ENCODE measurements around the gene OSBPL6. TPM values are rescaled to one million over a fixed set of nuclear protein-coding genes. Genes with fewer than 3 reads are reported as not detected.

OSBPL6 gene
- total RNA-seq, 1 donor = 6.5 TPM

DNA sequence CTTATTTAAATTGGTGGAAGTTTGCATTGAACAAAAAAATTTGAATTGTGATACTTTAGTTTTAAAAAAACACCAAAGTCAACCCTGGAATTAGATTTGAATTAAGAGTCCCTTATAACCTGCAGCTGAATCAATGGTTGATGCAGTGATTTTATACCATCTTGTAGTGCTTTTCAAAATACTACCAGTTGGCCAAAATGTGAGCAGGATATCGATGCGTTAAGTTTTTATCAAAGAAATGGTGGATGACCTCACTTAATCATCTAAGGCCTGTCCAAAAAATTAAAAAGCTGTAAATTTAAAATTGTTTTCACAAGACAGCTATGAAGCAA lies 48.2 kb downstream of the OSBPL6 start:
- H3K4me3 ChIP-seq (ENCODE audit: low read depth, low read length) = no peak overlapping the region
- TF ChIP-seq, protein P1, sequence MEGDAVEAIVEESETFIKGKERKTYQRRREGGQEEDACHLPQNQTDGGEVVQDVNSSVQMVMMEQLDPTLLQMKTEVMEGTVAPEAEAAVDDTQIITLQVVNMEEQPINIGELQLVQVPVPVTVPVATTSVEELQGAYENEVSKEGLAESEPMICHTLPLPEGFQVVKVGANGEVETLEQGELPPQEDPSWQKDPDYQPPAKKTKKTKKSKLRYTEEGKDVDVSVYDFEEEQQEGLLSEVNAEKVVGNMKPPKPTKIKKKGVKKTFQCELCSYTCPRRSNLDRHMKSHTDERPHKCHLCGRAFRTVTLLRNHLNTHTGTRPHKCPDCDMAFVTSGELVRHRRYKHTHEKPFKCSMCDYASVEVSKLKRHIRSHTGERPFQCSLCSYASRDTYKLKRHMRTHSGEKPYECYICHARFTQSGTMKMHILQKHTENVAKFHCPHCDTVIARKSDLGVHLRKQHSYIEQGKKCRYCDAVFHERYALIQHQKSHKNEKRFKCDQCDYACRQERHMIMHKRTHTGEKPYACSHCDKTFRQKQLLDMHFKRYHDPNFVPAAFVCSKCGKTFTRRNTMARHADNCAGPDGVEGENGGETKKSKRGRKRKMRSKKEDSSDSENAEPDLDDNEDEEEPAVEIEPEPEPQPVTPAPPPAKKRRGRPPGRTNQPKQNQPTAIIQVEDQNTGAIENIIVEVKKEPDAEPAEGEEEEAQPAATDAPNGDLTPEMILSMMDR (IDR thresholded peaks at IDR 0.05; ENCODE audit: insufficient read depth, low read depth, low read length) = no peak
- no peak for DNase-seq (ENCODE audit: low read depth)

DNA sequence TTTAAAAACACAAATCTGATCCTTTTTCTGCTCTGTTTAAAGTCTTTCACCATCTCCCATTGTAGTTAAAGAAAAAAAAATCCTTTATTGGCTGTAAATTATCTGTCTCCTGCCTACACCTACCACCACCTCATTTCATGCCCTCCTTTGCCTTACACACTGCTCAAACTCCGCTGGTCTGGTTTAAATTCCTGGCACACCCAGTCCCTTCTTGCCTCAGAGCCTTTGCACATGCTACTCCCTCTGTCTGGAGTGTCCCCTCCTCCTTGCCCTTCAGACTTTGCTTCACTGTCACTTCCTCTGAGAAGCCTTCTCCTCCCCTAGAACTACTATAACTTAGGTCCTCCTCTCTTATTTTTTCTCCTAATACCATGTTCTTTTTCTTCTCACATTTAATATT lies 49.6 kb downstream of the OSBPL6 start:
- DNase-seq (ENCODE audit: low read depth) = no peak
- TF ChIP-seq, protein P1 (IDR thresholded peaks at IDR 0.05; ENCODE audit: insufficient read depth, low read depth, low read length) = no peak
- no peak overlapping the region for H3K4me3 ChIP-seq (ENCODE audit: low read depth, low read length)

DNA sequence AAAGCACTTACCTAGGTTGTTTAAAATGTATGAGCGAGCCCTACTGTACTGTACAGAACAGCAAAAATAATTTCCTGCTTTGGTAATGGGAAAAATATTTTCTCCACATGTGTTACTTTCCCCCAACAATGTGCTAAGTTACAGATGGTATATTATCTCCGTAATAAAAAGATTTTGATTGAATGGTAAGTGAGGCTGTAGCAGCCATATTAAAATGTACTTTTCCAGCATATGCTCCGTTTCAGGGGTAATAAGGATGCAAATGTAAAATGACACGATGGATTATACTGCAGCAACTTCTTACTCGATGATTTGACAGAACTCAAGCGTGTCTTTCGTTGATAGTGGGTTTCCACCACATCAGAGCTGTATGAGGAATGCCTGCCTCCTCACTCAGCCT lies 50.5 kb downstream of the OSBPL6 start:
- TF ChIP-seq, protein P1 (IDR thresholded peaks at IDR 0.05; ENCODE audit: insufficient read depth, low read depth, low read length) = no peak
- DNase-seq (ENCODE audit: low read depth) = no peak
- H3K4me3 ChIP-seq (ENCODE audit: low read depth, low read length) = no peak overlapping the region

DNA sequence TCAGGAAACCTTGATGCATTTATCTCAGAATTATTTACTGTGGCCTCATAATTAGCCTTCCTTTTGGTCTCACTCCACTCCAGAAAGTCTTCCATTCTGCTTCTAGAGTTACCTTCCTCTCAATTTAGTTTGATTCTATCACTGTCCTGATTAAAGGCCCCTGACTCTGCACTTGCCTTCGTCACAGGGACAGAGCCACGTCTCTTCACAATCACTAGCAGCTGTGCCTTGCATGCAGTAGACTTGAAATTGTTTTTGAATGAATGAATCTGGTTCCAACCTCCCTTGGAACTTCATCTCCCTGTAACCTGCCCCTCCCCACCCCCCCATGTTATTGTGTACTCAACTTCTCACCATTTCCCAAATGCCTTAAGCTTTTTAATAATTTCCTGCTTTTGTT lies 52.4 kb downstream of the OSBPL6 start:
- no peak for DNase-seq (ENCODE audit: low read depth)
- no peak overlapping the region for H3K4me3 ChIP-seq (ENCODE audit: low read depth, low read length)
- TF ChIP-seq, protein P1 (IDR thresholded peaks at IDR 0.05; ENCODE audit: insufficient read depth, low read depth, low read length) = no peak

DNA sequence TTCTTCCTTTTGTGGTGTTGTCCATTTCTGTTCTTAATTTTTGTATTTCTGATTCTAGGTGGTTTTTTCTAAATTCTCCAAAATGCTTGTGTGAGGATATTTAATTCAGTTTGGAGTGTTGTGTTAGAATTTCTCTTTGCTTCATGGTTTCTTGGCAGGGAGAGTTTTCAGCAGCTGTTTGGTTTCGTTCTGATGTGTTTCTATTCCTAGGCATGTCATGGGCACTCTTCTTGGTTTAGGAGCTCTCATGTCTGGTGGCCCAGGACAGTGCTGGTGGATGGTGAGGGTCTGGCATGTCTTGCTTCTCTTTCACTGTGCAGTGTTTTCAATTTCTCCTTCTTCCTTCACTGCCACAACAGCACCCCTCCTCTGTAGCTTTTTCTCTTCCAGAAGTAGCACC lies 52.9 kb downstream of the OSBPL6 start:
- TF ChIP-seq, protein P1 (IDR thresholded peaks at IDR 0.05; ENCODE audit: insufficient read depth, low read depth, low read length) = no peak
- DNase-seq (ENCODE audit: low read depth) = no peak
- no peak overlapping the region for H3K4me3 ChIP-seq (ENCODE audit: low read depth, low read length)

DNA sequence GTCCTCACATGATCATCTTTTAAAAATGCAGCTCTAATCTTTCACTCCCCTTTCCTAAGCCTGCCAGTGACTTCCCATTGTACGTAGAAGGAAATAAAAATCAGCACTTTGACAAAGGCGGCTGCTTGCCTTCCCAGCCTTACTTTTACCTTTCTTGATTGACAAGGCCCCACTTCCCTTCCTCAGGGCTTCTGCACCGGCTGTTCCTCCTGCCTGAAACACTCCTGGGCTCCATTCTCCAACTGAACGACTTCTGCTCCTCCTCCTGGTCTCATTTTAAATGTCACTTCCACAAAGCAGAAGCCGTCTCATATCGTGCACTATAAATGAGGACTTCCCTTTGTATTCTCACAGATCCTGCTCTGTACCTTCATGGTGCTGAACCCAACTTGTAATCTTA lies 56.1 kb downstream of the OSBPL6 start:
- H3K4me3 ChIP-seq (ENCODE audit: low read depth, low read length) = no peak overlapping the region
- DNase-seq (ENCODE audit: low read depth) = no peak
- TF ChIP-seq, protein P1 (IDR thresholded peaks at IDR 0.05; ENCODE audit: insufficient read depth, low read depth, low read length) = no peak

DNA sequence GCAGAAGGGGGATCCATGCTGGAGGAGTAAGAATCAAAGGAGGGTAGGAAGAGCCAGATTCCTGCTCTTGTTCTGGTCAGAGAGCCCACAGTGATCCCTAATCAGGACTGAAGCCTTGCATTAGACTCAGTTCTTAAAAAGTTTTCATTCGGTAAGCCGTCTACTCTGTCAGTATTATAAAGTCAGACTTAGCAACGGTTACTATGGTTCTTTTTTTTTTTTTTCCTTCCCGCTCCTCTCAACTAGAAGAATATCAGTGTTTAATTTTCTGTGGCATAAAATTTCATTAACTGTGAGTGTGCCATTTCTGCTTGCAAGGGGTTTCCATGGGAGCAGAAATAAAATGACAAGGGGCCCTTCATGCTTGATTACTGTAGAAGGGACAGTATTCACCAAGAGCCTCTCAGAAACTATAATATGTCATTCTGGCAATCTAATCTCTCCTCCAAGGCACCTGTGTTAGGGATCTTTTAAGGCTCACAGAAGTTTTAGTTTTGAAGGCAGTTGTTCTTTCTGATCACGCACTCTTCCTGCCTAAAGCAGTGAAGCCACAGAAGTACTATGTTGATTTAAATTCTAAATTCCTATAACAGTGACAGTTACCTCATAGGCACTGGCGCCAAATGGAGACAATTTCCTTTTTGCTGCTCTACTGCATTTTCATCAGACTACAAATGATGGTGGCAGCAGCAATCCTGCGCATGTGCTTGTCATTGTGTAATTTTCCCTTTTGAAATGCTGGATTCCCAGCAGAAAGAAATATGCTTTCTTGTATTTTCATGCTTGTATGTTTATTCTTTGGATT lies 57.0 kb downstream of the OSBPL6 start:
- no peak for DNase-seq (ENCODE audit: low read depth)
- H3K4me3 ChIP-seq (ENCODE audit: low read depth, low read length) = no peak overlapping the region
- TF ChIP-seq, protein P1 (IDR thresholded peaks at IDR 0.05; ENCODE audit: insufficient read depth, low read depth, low read length) = no peak

All from fibroblast of villous mesenchyme (primary cell).